HG02588 (cell line): ENCODE results near the gene MYEOV.

Experiments
- ATAC-seq: cut with Tn5 transposase; IDR thresholded peaks from one replicate; pipeline ENCODE4 v1.9.1; 2021; ENCODE audit warnings: mild to moderate bottlenecking, moderate library complexity; ENCODE audit not compliant: unreplicated experiment

MYEOV gene

GRCh38 chr11:69293819-69294505, at the start of gene MYEOV:
TSS of gene MYEOV (plus strand) at chr11:69294155. CDS start at chr11:69295355, 1,200 bp downstream.
- ATAC-seq: no peak

- ATAC-seq: no peak
Measured at GRCh38 chr11:69244266-69244665, 49.7 kb upstream of the MYEOV start.

- ATAC-seq: no peak
Measured at GRCh38 chr11:69245041-69245440, 48.9 kb upstream of the MYEOV start.

- ATAC-seq: no peak
Measured at GRCh38 chr11:69245491-69246345, 48.2 kb upstream of the MYEOV start.

GRCh38 chr11:69249311-69250185, 44.4 kb upstream of the MYEOV start:
- no peak for ATAC-seq

GRCh38 chr11:69250186-69251056, 43.5 kb upstream of the MYEOV start:
- no peak for ATAC-seq

- no peak for ATAC-seq
Measured at GRCh38 chr11:69251057-69251393, 42.9 kb upstream of the MYEOV start.

- ATAC-seq: no peak
Measured at GRCh38 chr11:69251639-69252489, 42.1 kb upstream of the MYEOV start.

GRCh38 chr11:69252490-69252837, 41.5 kb upstream of the MYEOV start:
- ATAC-seq: no peak

- ATAC-seq: no peak
Measured at GRCh38 chr11:69253028-69253427, 40.9 kb upstream of the MYEOV start.

- no peak for ATAC-seq
Measured at GRCh38 chr11:69257134-69257533, 36.8 kb upstream of the MYEOV start.

- no peak for ATAC-seq
Measured at GRCh38 chr11:69257838-69258658, 35.9 kb upstream of the MYEOV start.

- ATAC-seq: no peak
Measured at GRCh38 chr11:69259096-69259495, 34.9 kb upstream of the MYEOV start.

GRCh38 chr11:69260622-69261021, 33.3 kb upstream of the MYEOV start:
- ATAC-seq: no peak

- no peak for ATAC-seq
Measured at GRCh38 chr11:69261116-69261515, 32.8 kb upstream of the MYEOV start.

- no peak for ATAC-seq
Measured at GRCh38 chr11:69262918-69263735, 30.8 kb upstream of the MYEOV start.

- ATAC-seq: no peak
Measured at GRCh38 chr11:69263736-69264052, 30.3 kb upstream of the MYEOV start.

GRCh38 chr11:69264486-69264885, 29.5 kb upstream of the MYEOV start:
- ATAC-seq: no peak
